Thyroid gland (tissue), 4 donors: Measurements from ENCODE around the gene SRRM3.
"Not testable (repeated sequence)": the region's sequence is repeated elsewhere in the genome, so short reads cannot be mapped to it uniquely, and the experiment has no call there.

ENCODE experiments used
- POLR2A ChIP-seq, 2 donors: fragments of 450-650 bp; IDR thresholded peaks; one replicate each; pipeline ENCODE4 v1.6.1; 2017; ENCODE audit warnings: antibody characterized with exemption in 2 of 2, mild to moderate bottlenecking in 2 of 2, moderate library complexity in 1 of 2
- TF ChIP-seq, protein P1 (sequence below), 6 experiments: fragments of 200-600 bp in 3 of 6; fragments of 450-650 bp in 3 of 6; sonication (generic) in 3 of 6; IDR thresholded peaks; one replicate each; pipeline ENCODE4 v1.5.1; 2016 to 2019; ENCODE audit warnings: antibody characterized with exemption in 6 of 6, mild to moderate bottlenecking in 2 of 6, inconsistent platforms in 1 of 6, moderate library complexity in 1 of 6

DNA sequence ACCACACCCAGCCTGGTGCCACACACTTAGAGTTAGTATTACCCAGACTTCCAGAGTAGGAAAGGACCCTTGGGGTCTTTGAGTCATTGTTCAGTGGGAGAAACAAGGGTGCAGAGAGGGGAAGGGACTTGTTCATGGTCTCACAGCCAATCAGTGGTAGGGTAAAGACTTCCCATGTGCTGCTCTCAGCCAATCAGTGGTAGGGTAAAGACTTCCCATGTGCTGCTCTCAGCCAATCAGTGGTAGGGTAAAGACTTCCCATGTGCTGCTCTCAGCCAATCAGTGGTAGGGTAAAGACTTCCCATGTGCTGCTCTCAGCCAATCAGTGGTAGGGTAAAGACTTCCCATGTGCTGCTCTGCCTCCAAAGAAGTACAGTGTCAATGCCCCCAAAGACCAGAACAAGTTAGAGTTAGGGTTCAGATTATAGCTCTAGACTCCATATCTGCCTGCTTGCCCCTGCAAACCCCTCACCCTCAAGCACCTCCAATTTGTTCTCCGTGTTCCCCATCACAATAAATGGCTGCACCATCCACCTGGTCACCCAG lies 25.3 kb downstream of the SRRM3 start:
- TF ChIP-seq, protein P1, sequence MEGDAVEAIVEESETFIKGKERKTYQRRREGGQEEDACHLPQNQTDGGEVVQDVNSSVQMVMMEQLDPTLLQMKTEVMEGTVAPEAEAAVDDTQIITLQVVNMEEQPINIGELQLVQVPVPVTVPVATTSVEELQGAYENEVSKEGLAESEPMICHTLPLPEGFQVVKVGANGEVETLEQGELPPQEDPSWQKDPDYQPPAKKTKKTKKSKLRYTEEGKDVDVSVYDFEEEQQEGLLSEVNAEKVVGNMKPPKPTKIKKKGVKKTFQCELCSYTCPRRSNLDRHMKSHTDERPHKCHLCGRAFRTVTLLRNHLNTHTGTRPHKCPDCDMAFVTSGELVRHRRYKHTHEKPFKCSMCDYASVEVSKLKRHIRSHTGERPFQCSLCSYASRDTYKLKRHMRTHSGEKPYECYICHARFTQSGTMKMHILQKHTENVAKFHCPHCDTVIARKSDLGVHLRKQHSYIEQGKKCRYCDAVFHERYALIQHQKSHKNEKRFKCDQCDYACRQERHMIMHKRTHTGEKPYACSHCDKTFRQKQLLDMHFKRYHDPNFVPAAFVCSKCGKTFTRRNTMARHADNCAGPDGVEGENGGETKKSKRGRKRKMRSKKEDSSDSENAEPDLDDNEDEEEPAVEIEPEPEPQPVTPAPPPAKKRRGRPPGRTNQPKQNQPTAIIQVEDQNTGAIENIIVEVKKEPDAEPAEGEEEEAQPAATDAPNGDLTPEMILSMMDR (IDR thresholded peaks at IDR 0.05), result not testable (repeated sequence)
- not testable (repeated sequence) for TF ChIP-seq POLR2A (IDR thresholded peaks at IDR 0.05)
